Gastroesophageal sphincter (tissue), 4 donors: Measurements from ENCODE around the gene DEK. TPM values are rescaled to one million over a fixed set of nuclear protein-coding genes. Genes with fewer than 3 reads are reported as not detected.
"Not testable (repeated sequence)": the region's sequence is repeated elsewhere in the genome, so short reads cannot be mapped to it uniquely, and the experiment has no call there.

Experiments used
- ATAC-seq: fragments of 150-250 bp; one replicate; pipeline ENCODE4 v1.9.1; 2016; ENCODE audit warnings: mild to moderate bottlenecking, moderate library complexity
- H3K27ac ChIP-seq, 4 donors: fragments of 200-600 bp; sonication (generic) in 3 of 4; 1 replicate in 3 of 4; 2 replicates in 1 of 4; pipeline ENCODE4 v1.5.1; 2016 to 2019
- H3K27me3 ChIP-seq: fragments of 200-600 bp; sonication (generic); one replicate; pipeline ENCODE4 v1.5.1; 2019
- H3K36me3 ChIP-seq, 2 donors: fragments of 200-600 bp; sonication (generic); one replicate each; pipeline ENCODE4 v1.5.1; 2019; ENCODE audit warnings: control low read depth in 1 of 2
- H3K4me1 ChIP-seq, 3 donors: fragments of 200-600 bp; sonication (generic); 1 replicate in 2 of 3; 2 replicates in 1 of 3; pipeline ENCODE4 v1.5.1; 2016 to 2019; ENCODE audit warnings: control low read depth in 2 of 3
- H3K4me3 ChIP-seq, 2 donors: fragments of 200-600 bp; sonication (generic); one replicate each; pipeline ENCODE4 v1.5.1; 2019; ENCODE audit warnings: mild to moderate bottlenecking in 1 of 2, moderate library complexity in 1 of 2
- H3K9me3 ChIP-seq, 3 donors: fragments of 200-600 bp; sonication (generic); one replicate each; pipeline ENCODE4 v1.5.1; 2017 to 2019; ENCODE audit warnings: control low read depth in 2 of 3
- EP300 ChIP-seq: sonication (generic); formaldehyde crosslinking; IDR thresholded peaks from one replicate; pipeline ENCODE4 v1.6.1; 2017; ENCODE audit warnings: antibody characterized with exemption, mild to moderate bottlenecking
- POLR2A ChIP-seq, 2 donors: fragments of 450-650 bp; IDR thresholded peaks; one replicate each; pipeline ENCODE4 v1.6.1; 2017; ENCODE audit warnings: antibody characterized with exemption in 2 of 2, mild to moderate bottlenecking in 2 of 2, moderate library complexity in 1 of 2
- POLR2AphosphoS5 ChIP-seq: sonication (generic); formaldehyde crosslinking; IDR thresholded peaks from one replicate; pipeline ENCODE4 v1.6.1; 2017; ENCODE audit warnings: antibody characterized with exemption
- WGBS, 2 donors: methylation state at CpG; one replicate each; pipeline ENCODE4 v1.1.5; 2018; ENCODE audit warnings: low coverage in 1 of 2; 5-methylcytosine and 5-hydroxymethylcytosine counted together
- total RNA-seq, 4 donors: library from RNA; depleted of rRNA; stranded (reverse); fragments of >200 nt; gene quantifications; one replicate each; pipeline ENCODE4 v1.1.0, GENCODE V29; 2016
- TF ChIP-seq, protein P1 (sequence below), 4 experiments: fragments of 200-600 bp in 2 of 4; fragments of 450-650 bp in 2 of 4; sonication (generic) in 1 of 4; IDR thresholded peaks; one replicate each; pipeline ENCODE4 v1.5.1; 2017 to 2019; ENCODE audit warnings: antibody characterized with exemption in 4 of 4, mild to moderate bottlenecking in 2 of 4, moderate library complexity in 2 of 4

Gene DEK
- total RNA-seq, 4 donors from 2014 or later: 162 to 186 (median 177) TPM

DNA sequence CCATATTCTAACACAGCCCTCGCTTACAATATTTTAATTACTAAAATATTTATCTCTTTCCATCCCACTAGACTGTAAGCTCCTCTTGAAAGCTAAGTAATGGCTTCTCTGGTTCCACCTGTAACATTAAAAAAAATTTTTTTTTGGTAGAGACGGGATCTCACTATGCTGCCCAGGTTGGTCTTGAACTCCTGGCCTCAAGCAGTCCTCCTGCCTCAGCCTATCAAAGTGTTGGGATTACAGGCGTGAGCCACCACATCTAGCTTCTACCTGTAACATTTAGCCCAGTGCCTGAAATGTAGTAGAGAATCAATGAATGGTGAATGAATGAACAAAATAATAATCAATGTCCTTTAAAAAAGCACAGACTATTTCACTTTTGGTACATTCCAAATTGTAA, 28.8 kb downstream of the DEK start:
- no peaks in the 10 kb centered on the region for H3K4me1 ChIP-seq
- H3K36me3 ChIP-seq: peaks cover 0 to 80% of the 10 kb centered on the region in 2 donors
- no peak overlapping the region for H3K4me3 ChIP-seq
- no peak for ATAC-seq
- no peak for TF ChIP-seq POLR2A (IDR thresholded peaks at IDR 0.05)
- no peak for TF ChIP-seq POLR2AphosphoS5
- no peak for TF ChIP-seq EP300
- TF ChIP-seq, protein P1, sequence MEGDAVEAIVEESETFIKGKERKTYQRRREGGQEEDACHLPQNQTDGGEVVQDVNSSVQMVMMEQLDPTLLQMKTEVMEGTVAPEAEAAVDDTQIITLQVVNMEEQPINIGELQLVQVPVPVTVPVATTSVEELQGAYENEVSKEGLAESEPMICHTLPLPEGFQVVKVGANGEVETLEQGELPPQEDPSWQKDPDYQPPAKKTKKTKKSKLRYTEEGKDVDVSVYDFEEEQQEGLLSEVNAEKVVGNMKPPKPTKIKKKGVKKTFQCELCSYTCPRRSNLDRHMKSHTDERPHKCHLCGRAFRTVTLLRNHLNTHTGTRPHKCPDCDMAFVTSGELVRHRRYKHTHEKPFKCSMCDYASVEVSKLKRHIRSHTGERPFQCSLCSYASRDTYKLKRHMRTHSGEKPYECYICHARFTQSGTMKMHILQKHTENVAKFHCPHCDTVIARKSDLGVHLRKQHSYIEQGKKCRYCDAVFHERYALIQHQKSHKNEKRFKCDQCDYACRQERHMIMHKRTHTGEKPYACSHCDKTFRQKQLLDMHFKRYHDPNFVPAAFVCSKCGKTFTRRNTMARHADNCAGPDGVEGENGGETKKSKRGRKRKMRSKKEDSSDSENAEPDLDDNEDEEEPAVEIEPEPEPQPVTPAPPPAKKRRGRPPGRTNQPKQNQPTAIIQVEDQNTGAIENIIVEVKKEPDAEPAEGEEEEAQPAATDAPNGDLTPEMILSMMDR (IDR thresholded peaks at IDR 0.05): no peak
- H3K27me3 ChIP-seq: no peaks in the 10 kb centered on the region
- no peak overlapping the region for H3K27ac ChIP-seq
- peaks cover 0 to 17% (median 0%) of the 10 kb centered on the region in 3 donors for H3K9me3 ChIP-seq
- 75 to 85% methylated on average over 1 to 3 of the region's 3 CpGs for WGBS, 2 donors

DNA sequence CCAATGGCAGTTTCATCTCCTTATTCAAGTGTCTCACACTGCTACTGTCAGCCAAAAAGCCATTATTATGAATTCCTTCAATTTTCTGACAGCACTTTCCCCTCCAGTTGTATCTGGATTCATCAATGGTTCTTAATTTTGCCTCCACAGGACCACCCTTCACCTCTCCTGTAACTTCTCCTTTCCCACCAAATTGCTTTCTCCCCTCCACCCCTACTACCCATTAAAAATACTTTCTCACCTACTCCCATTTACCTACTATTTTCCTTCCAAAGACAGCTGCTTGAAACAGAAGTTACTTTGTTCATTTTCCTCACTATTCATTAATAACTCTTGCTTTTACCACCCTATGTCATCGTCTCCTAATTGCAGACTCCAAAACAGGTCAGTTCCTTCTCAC, 29.8 kb downstream of the DEK start:
- Histone ChIP-seq H3K4me3 (no peak overlapping the region), H3K27ac (no peak overlapping the region), H3K27me3 (no peaks in the 10 kb centered on the region), H3K9me3 (peaks cover 0 to 21% (median 0%) of the 10 kb centered on the region in 3 donors), H3K4me1 (no peaks in the 10 kb centered on the region), H3K36me3 (peaks cover 0 to 86% of the 10 kb centered on the region in 2 donors)
- WGBS, 2 donors: 82 to 100% methylated on average over 1 of the region's 1 CpG
- TF ChIP-seq POLR2AphosphoS5: no peak
- TF ChIP-seq, protein P1 (IDR thresholded peaks at IDR 0.05): no peak
- no peak for TF ChIP-seq POLR2A (IDR thresholded peaks at IDR 0.05)
- no peak for TF ChIP-seq EP300
- ATAC-seq: no peak

DNA sequence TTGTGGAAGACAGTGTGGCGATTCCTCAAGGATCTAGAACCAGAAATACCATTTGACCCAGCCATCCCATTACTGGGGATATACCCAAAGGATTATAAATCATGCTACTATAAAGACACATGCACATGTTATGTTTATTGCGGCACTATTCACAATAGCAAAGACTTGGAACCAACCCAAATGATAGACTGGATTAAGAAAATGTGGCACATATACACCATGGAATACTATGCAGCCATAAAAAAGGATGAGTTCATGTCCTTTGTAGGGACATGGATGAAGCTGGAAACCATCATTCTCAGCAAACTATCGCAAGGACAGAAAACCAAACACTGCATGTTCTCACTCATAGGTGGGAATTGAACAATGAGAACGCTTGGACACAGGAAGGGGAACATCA, 30.6 kb downstream of the DEK start:
- not testable (repeated sequence) for H3K4me3 ChIP-seq, H3K4me1 ChIP-seq, H3K27me3 ChIP-seq, ATAC-seq, H3K27ac ChIP-seq
- Histone ChIP-seq H3K9me3 (peaks cover 0 to 29% (median 0%) of the 10 kb centered on the region in 3 donors), H3K36me3 (peaks cover 0 to 92% of the 10 kb centered on the region in 2 donors)
- WGBS, 2 donors: 100% methylated on average over 1 to 2 of the region's 4 CpGs

DNA sequence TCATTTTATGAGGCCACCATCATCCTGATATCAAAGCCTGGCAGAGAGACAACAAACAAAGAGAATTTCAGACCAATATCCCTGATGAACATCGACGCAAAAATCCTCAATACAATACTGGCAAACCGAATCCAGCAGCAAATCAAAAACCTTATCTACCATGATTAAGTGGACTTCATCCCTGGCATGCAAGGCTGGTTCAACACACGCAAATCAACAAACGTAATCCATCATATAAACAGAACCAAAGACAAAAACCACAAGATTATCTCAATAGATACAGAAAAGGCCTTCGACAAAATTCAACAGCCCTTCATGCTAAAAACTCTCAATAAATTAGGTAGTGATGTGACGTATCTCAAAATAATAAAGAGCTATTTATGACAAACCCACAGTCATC, 32.5 kb downstream of the DEK start:
- Histone ChIP-seq H3K9me3 (peaks cover 0 to 36% (median 3%) of the 10 kb centered on the region in 3 donors), H3K36me3 (peaks cover 0 to 94% of the 10 kb centered on the region in 2 donors)
- not testable (repeated sequence) for H3K4me1 ChIP-seq, ATAC-seq, H3K27me3 ChIP-seq, H3K4me3 ChIP-seq, H3K27ac ChIP-seq
- WGBS, 2 donors: 94 to 100% methylated on average over 4 to 7 of the region's 7 CpGs

DNA sequence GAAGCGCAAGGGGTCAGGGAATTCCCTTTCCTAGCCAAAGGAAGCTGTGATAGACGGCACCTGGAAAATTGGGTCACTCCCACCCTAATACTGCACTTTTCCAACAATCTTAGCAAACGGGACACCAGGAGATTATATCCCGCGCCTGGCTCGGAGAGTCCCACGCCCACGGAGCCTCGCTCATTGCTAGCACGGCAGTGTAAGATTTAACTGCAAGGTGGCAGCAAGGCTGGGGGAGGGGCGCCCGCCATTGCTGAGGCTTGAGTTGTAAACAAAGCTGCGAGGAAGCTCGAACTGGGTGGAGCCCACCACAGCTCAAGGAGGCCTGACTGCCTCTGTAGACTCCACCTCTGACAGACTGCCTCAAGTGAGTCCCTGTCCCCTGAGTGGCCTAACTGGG, 35.7 kb downstream of the DEK start:
- not testable (repeated sequence) for H3K4me3 ChIP-seq, H3K27ac ChIP-seq, H3K4me1 ChIP-seq, H3K27me3 ChIP-seq, ATAC-seq
- Histone ChIP-seq H3K36me3 (peaks cover 0 to 91% of the 10 kb centered on the region in 2 donors), H3K9me3 (peaks cover 0 to 36% (median 3%) of the 10 kb centered on the region in 3 donors)
- WGBS, 2 donors: 100% methylated on average over 2 of the region's 14 CpGs; no CpG with 5 or more reads in 1 of the 2 donors

DNA sequence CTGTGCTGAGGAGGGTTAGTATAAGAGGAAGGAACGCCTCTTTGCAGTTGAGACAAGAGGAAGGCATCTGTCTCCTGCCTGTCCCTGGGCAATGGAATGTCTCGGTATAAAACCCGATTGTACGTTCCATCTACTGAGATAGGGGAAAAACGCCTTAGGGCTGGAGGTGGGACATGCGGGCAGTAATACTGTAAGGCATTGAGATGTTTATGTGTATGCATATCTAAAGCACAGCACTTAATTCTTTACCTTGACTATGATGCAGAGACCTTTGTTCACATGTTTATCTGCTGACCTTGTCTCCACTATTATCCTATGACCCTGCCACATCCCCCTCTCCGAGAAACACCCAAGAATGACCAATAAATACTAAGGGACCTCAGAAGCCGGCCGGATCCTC, 37.2 kb downstream of the DEK start:
- WGBS, 2 donors: 88 to 93% methylated on average over 2 to 9 of the region's 9 CpGs
- not testable (repeated sequence) for H3K4me1 ChIP-seq, ATAC-seq, H3K27ac ChIP-seq, H3K27me3 ChIP-seq, H3K4me3 ChIP-seq
- peaks cover 0 to 94% of the 10 kb centered on the region in 2 donors for H3K36me3 ChIP-seq
- H3K9me3 ChIP-seq: peaks cover 0 to 29% (median 3%) of the 10 kb centered on the region in 3 donors

DNA sequence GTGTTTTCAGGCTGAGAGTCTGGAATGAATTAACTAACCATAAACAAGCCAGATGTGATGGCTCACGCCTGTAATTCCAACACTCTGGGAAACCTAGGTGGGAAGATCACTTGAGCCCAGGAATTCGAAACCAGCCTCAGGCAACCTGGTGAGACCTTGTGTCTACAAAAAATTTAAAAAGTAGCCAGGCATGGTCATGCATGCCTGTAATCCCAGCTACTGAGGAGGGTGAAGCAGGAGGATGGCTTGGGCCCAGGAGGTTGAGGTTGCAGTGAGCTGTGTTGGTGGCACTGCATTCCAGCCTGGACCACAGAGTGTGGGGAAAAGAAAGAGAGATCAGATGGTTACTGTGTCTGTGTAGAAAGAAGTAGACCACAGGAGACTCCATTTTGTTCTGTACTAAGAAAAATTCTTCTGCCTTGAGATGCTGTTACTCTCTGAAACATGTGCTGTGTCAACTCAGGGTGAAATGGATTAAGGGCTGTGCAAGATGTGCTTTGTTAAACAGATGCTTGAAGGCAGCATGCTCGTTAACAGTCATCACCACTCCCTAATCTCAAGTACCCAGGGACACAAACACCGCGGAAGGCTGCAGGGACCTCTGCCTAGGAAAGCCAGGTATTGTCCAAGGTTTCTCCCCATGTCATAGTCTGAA, 37.8 kb downstream of the DEK start:
- Histone ChIP-seq H3K36me3 (peaks cover 0 to 94% of the 10 kb centered on the region in 2 donors), H3K9me3 (peaks cover 0 to 23% (median 3%) of the 10 kb centered on the region in 3 donors)
- H3K4me3 ChIP-seq, ATAC-seq, H3K27ac ChIP-seq, H3K27me3 ChIP-seq, H3K4me1 ChIP-seq: not testable (repeated sequence)
- WGBS, 2 donors: 86 to 89% methylated on average over 2 to 5 of the region's 5 CpGs
